Neural cell (in vitro differentiated cells): ENCODE measurements around the gene TMEM132A. TPM values are rescaled to one million over a fixed set of nuclear protein-coding genes. Genes with fewer than 3 reads are reported as not detected.

ENCODE experiments used
- H2AFZ ChIP-seq: fragments of 200-600, 300-800 bp; sonication (generic), shearing (Covaris generic); 2 replicates; pipeline ENCODE4 v1.6.0; 2014; ENCODE audit warnings: low read depth, mild to moderate bottlenecking, antibody characterized with exemption, low read length, moderate library complexity
- H3F3A ChIP-seq: fragments of 200-600 bp; shearing (Covaris generic); 2 replicates; pipeline ENCODE4 v1.6.1; 2016; ENCODE audit warnings: mild to moderate bottlenecking, moderate library complexity, mixed read lengths, antibody characterized with exemption, low read length; ENCODE audit not compliant: insufficient read depth, poor library complexity, severe bottlenecking
- H3K27ac ChIP-seq: fragments of 200-600, 300-800 bp; sonication (generic), shearing (Covaris generic); 2 replicates; pipeline ENCODE4 v1.5.1; 2014; ENCODE audit warnings: mild to moderate bottlenecking, low read length, moderate library complexity
- H3K27me3 ChIP-seq: fragments of 300-800, 200-600 bp; sonication (generic), shearing (Covaris generic); 2 replicates; pipeline ENCODE4 v1.6.0; 2014; ENCODE audit warnings: mild to moderate bottlenecking, low read depth, low read length, moderate library complexity; ENCODE audit not compliant: insufficient read depth
- H3K36me3 ChIP-seq: fragments of 300-800, 200-600 bp; sonication (generic), shearing (Covaris generic); 2 replicates; pipeline ENCODE4 v1.5.1; 2014; ENCODE audit warnings: mild to moderate bottlenecking, antibody characterized with exemption, low read length, moderate library complexity; ENCODE audit not compliant: insufficient read depth
- H3K4me2 ChIP-seq: fragments of 300-800, 200-600 bp; sonication (generic), shearing (Covaris generic); 2 replicates; pipeline ENCODE4 v1.6.0; 2014; ENCODE audit warnings: mild to moderate bottlenecking, low read length
- H3K4me3 ChIP-seq: fragments of 300-800, 200-600 bp; sonication (generic), shearing (Covaris generic); 2 replicates; pipeline ENCODE4 v1.5.1; 2014; ENCODE audit warnings: mild to moderate bottlenecking, low read length, moderate library complexity
- H3K79me2 ChIP-seq: fragments of 200-600 bp; shearing (Covaris generic); replicated peaks from 2 replicates; pipeline ENCODE4 v1.6.0; 2014; ENCODE audit warnings: mild to moderate bottlenecking, low read length, moderate library complexity; ENCODE audit not compliant: insufficient read depth
- H3K9ac ChIP-seq: fragments of 300-800, 200-600 bp; sonication (generic), shearing (Covaris generic); 2 replicates; pipeline ENCODE4 v1.6.1; 2016; ENCODE audit warnings: mild to moderate bottlenecking, low read length, mixed read lengths
- H3K9me2 ChIP-seq: fragments of 200-600 bp; shearing (Covaris generic); 2 replicates; pipeline ENCODE4 v1.6.1; 2016; ENCODE audit warnings: mild to moderate bottlenecking, low read length, mixed read lengths; ENCODE audit not compliant: insufficient read depth
- H3K9me3 ChIP-seq: fragments of 200-600, 300-800 bp; sonication (generic), shearing (Covaris generic); 2 replicates; pipeline ENCODE4 v1.6.1; 2016; ENCODE audit warnings: mild to moderate bottlenecking, mixed run types, low read length, moderate library complexity, mixed read lengths
- H4K20me1 ChIP-seq: fragments of 200-600 bp; shearing (Covaris generic); 2 replicates; pipeline ENCODE4 v1.6.1; 2016; ENCODE audit warnings: mild to moderate bottlenecking, mixed run types; ENCODE audit not compliant: insufficient read depth
- EP300 ChIP-seq: fragments of 450-650 bp; conservative IDR thresholded peaks from 2 replicates; pipeline ENCODE4 v1.6.1; 2014; ENCODE audit warnings: antibody characterized with exemption, mild to moderate bottlenecking, moderate library complexity; ENCODE audit not compliant: poor library complexity, severe bottlenecking
- EZH2 ChIP-seq: fragments of 200-600, 300-800 bp; shearing (Covaris generic), sonication (generic); IDR thresholded peaks from 2 replicates; pipeline ENCODE4 v1.6.1; 2014; ENCODE audit warnings: antibody characterized with exemption, low read length, borderline replicate concordance, mild to moderate bottlenecking; ENCODE audit not compliant: insufficient read depth, poor library complexity, severe bottlenecking
- MXI1 ChIP-seq: fragments of 450-650 bp; conservative IDR thresholded peaks from 2 replicates; pipeline ENCODE4 v1.6.1; 2014; ENCODE audit warnings: antibody characterized with exemption, mild to moderate bottlenecking; ENCODE audit not compliant: poor library complexity, severe bottlenecking
- POLR2AphosphoS5 ChIP-seq: IDR thresholded peaks from 2 replicates; pipeline ENCODE4 v1.6.1; 2012
- RAD21 ChIP-seq: fragments of 450-650 bp; conservative IDR thresholded peaks from 2 replicates; pipeline ENCODE4 v1.6.1; 2014; ENCODE audit warnings: antibody characterized with exemption, mild to moderate bottlenecking, moderate library complexity
- SMC3 ChIP-seq: fragments of 450-650 bp; conservative IDR thresholded peaks from 2 replicates; pipeline ENCODE4 v1.6.1; 2014; ENCODE audit warnings: antibody characterized with exemption, mild to moderate bottlenecking, moderate library complexity; ENCODE audit not compliant: poor library complexity
- TAF1 ChIP-seq: IDR thresholded peaks from 2 replicates; pipeline ENCODE4 v1.6.1; 2012; ENCODE audit warnings: low read depth
- polyA plus RNA-seq: library from polyadenylated mRNA; depleted of rRNA; stranded (reverse); fragments of >200 nt; gene quantifications from 2 replicates; pipeline ENCODE4 v1.2.3, GENCODE V29; 2014
- TF ChIP-seq, protein P1 (sequence below): IDR thresholded peaks from 2 replicates; pipeline ENCODE4 v1.6.1; 2012; ENCODE audit warnings: borderline replicate concordance
- TF ChIP-seq, protein P2 (sequence below): fragments of 450-650 bp; IDR thresholded peaks from 2 replicates; pipeline ENCODE4 v1.5.1; 2014; ENCODE audit warnings: antibody characterized with exemption, mild to moderate bottlenecking, moderate library complexity; ENCODE audit not compliant: poor library complexity, severe bottlenecking

TMEM132A gene
- polyA plus RNA-seq, 1 donor from 2014 or later, result 215 TPM

DNA sequence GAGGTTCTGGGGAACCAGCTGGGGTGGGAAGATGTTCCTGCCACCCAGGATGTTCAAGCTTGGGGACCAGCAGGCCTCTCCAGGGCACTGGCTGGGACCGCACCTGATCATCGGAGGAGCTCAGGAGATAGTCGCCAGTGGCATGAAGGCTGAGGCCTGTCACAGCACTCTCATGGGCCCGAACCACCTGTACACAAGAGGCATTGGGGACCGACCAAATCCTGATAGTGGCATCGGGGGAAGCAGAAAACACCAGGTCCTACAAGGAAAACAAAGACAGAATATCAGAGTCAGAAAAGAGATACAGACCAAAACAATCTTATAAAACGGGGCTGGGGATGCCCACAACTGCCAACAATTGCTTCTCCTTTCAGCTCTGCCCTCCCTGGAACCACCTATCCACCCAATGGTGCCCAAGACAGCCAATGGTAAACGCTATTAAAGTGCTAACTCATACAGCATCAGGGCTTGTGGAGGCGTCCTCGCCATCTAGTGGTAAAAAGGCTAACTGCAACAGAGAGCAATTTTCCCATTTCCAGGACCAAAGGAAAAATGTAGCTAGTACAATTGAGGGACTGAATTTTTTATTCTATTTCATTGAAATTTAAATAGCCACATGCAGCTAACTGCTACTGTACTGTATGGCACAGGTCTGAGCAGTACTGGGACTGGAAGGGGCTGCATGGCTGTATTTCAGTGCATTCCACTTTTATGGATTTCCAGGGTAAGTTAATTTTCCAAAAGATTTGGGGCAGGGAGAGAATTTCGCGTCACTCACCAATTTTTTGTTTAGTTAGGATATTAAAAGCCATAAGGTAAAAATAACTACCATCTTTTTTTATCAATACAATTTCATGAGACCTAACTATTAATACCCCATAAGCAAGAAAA lies 25.0 kb upstream of the TMEM132A start:
- H2AFZ ChIP-seq, result no peak overlapping the region
- no peak overlapping the region for H3K4me2 ChIP-seq
- no peaks in the 10 kb centered on the region for H3F3A ChIP-seq
- H3K79me2 ChIP-seq, result peaks cover 11% of the 10 kb centered on the region
- no peak overlapping the region for H3K9ac ChIP-seq
- no peaks in the 10 kb centered on the region for H4K20me1 ChIP-seq
- no peak for TF ChIP-seq EP300
- TF ChIP-seq EZH2, result no peak
- no peak for TF ChIP-seq MXI1
- TF ChIP-seq SMC3, result peak; percentile 98
- no peak for TF ChIP-seq POLR2AphosphoS5
- TF ChIP-seq TAF1, result no peak
- peak; percentile 87 for TF ChIP-seq RAD21
- TF ChIP-seq, protein P1, sequence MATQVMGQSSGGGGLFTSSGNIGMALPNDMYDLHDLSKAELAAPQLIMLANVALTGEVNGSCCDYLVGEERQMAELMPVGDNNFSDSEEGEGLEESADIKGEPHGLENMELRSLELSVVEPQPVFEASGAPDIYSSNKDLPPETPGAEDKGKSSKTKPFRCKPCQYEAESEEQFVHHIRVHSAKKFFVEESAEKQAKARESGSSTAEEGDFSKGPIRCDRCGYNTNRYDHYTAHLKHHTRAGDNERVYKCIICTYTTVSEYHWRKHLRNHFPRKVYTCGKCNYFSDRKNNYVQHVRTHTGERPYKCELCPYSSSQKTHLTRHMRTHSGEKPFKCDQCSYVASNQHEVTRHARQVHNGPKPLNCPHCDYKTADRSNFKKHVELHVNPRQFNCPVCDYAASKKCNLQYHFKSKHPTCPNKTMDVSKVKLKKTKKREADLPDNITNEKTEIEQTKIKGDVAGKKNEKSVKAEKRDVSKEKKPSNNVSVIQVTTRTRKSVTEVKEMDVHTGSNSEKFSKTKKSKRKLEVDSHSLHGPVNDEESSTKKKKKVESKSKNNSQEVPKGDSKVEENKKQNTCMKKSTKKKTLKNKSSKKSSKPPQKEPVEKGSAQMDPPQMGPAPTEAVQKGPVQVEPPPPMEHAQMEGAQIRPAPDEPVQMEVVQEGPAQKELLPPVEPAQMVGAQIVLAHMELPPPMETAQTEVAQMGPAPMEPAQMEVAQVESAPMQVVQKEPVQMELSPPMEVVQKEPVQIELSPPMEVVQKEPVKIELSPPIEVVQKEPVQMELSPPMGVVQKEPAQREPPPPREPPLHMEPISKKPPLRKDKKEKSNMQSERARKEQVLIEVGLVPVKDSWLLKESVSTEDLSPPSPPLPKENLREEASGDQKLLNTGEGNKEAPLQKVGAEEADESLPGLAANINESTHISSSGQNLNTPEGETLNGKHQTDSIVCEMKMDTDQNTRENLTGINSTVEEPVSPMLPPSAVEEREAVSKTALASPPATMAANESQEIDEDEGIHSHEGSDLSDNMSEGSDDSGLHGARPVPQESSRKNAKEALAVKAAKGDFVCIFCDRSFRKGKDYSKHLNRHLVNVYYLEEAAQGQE, result no peak
- TF ChIP-seq, protein P2, sequence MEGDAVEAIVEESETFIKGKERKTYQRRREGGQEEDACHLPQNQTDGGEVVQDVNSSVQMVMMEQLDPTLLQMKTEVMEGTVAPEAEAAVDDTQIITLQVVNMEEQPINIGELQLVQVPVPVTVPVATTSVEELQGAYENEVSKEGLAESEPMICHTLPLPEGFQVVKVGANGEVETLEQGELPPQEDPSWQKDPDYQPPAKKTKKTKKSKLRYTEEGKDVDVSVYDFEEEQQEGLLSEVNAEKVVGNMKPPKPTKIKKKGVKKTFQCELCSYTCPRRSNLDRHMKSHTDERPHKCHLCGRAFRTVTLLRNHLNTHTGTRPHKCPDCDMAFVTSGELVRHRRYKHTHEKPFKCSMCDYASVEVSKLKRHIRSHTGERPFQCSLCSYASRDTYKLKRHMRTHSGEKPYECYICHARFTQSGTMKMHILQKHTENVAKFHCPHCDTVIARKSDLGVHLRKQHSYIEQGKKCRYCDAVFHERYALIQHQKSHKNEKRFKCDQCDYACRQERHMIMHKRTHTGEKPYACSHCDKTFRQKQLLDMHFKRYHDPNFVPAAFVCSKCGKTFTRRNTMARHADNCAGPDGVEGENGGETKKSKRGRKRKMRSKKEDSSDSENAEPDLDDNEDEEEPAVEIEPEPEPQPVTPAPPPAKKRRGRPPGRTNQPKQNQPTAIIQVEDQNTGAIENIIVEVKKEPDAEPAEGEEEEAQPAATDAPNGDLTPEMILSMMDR, result peak; percentile 93
- H3K27ac ChIP-seq, result no peak overlapping the region
- no peaks in the 10 kb centered on the region for H3K9me2 ChIP-seq
- H3K4me3 ChIP-seq, result no peak overlapping the region
- H3K9me3 ChIP-seq, result no peaks in the 10 kb centered on the region
- H3K36me3 ChIP-seq, result peaks cover 8% of the 10 kb centered on the region
- no peaks in the 10 kb centered on the region for H3K27me3 ChIP-seq

DNA sequence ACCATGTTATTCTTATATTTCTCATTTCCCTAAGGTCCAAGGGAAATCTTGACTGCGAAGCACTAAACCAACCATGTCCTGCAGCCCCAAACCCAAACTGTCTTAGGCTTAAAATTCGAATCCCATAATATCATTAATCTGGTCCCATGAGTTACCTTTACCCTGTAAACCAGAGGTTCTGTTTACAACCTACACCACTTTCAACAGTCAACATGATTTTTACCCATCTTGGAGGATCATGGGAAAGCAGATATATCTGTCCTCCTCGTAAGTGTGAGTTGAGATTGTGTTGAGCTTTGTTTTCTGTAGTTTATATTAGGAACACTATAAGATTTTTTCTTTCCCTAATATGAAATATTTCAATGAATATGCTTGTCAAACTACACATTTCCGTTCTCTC lies 24.3 kb upstream of the TMEM132A start:
- TF ChIP-seq RAD21 (no peak), EP300 (no peak), TAF1 (no peak), MXI1 (no peak), EZH2 (no peak), SMC3 (no peak), POLR2AphosphoS5 (no peak)
- TF ChIP-seq, protein P1, result no peak
- TF ChIP-seq, protein P2, result no peak
- no peaks in the 10 kb centered on the region for H4K20me1 ChIP-seq
- H2AFZ ChIP-seq, result no peak overlapping the region
- H3K79me2 ChIP-seq, result peaks cover 18% of the 10 kb centered on the region
- H3K9me3 ChIP-seq, result no peaks in the 10 kb centered on the region
- peaks cover 8% of the 10 kb centered on the region for H3K36me3 ChIP-seq
- no peak overlapping the region for H3K4me3 ChIP-seq
- no peaks in the 10 kb centered on the region for H3K27me3 ChIP-seq
- no peak overlapping the region for H3K27ac ChIP-seq
- no peaks in the 10 kb centered on the region for H3K9me2 ChIP-seq
- no peak overlapping the region for H3K9ac ChIP-seq
- no peak overlapping the region for H3K4me2 ChIP-seq
- H3F3A ChIP-seq, result no peaks in the 10 kb centered on the region
